ENCODE data around the gene SOD2. TPM values are rescaled to one million over a fixed set of nuclear protein-coding genes. Genes with fewer than 3 reads are reported as not detected.
"Not testable (repeated sequence)": the region's sequence is repeated elsewhere in the genome, so short reads cannot be mapped to it uniquely, and the experiment has no call there.

Gene SOD2
- total and polyA plus RNA-seq, 12 donors: 129 to 3,032 (median 386) TPM

GRCh38 chr6:159726255-159726917 lies 33.3 kb upstream of the SOD2 start:
- no peaks in the 10 kb centered on the region for H3K9me3 ChIP-seq (replicated peaks in 1 of 3)
- intact Hi-C loops (cut with DNase I): loop anchor here in 1 of 2 donors (5.0 kb wide), 1 partner anchor 34 kb away; the partner anchor contains the start of gene SOD2
- DNase-seq: no peak
- peak overlapping the region; percentile 41 to 100 (median 76) for H3K4me3 ChIP-seq
- no peaks in the 10 kb centered on the region for H3K36me3 ChIP-seq (replicated peaks in 1 of 2)
- 0 to 1% (median 1%) methylated on average over 16 to 30 of the region's 30 CpGs for WGBS, 4 donors
- peak overlapping the region; percentile 97 to 100 (median 99) for H3K27ac ChIP-seq
- H3K27me3 ChIP-seq: no peaks in the 10 kb centered on the region
- TF ChIP-seq POLR2A (IDR thresholded peaks at IDR 0.05): peak in 1 of 2 donors; percentile 68
- TF ChIP-seq, protein P1, sequence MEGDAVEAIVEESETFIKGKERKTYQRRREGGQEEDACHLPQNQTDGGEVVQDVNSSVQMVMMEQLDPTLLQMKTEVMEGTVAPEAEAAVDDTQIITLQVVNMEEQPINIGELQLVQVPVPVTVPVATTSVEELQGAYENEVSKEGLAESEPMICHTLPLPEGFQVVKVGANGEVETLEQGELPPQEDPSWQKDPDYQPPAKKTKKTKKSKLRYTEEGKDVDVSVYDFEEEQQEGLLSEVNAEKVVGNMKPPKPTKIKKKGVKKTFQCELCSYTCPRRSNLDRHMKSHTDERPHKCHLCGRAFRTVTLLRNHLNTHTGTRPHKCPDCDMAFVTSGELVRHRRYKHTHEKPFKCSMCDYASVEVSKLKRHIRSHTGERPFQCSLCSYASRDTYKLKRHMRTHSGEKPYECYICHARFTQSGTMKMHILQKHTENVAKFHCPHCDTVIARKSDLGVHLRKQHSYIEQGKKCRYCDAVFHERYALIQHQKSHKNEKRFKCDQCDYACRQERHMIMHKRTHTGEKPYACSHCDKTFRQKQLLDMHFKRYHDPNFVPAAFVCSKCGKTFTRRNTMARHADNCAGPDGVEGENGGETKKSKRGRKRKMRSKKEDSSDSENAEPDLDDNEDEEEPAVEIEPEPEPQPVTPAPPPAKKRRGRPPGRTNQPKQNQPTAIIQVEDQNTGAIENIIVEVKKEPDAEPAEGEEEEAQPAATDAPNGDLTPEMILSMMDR (IDR thresholded peaks at IDR 0.05): no peak
- H3K4me1 ChIP-seq (replicated peaks in 1 of 2): peaks cover 26 to 43% of the 10 kb centered on the region in 2 donors

- not testable (repeated sequence) for H3K4me3 ChIP-seq; H3K27ac ChIP-seq; H3K9me3 ChIP-seq (replicated peaks in 1 of 3); H3K27me3 ChIP-seq; DNase-seq; H3K36me3 ChIP-seq (replicated peaks in 1 of 2)
- H3K4me1 ChIP-seq (replicated peaks in 1 of 2): peaks cover 25 to 32% of the 10 kb centered on the region in 2 donors
- intact Hi-C loops (cut with DNase I): loop anchor here in 1 of 2 donors (5.0 kb wide), 1 partner anchor 33 kb away; the partner anchor contains the start of gene SOD2
- 94 to 100% (median 97%) methylated on average over 3 of the region's 3 CpGs for WGBS, 4 donors
These were observed 32.2 kb upstream of the SOD2 start for GRCh38 chr6:159725208-159725607.

DNA sequence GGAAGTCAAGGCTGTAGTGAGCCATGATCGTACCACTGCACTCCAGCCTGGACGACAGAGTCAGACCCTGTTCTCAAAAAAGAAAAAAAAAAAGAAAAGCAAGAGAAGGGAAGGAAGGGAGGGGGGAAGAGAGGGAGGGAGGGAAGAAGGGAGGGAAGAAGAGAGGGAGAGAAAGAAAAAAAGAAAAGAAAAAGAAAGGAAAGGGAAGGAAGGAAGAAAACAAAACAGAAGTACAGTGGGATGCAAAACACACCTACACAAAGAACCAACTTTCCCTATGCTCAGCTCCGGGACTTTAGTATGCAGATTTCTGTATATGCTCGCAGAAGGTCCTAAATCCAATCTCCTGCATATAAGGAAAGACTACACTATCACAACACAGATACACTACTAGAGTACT lies 31.7 kb upstream of the SOD2 start:
- intact Hi-C loops (cut with DNase I): loop anchor here in 1 of 2 donors (5.0 kb wide), 1 partner anchor 32 kb away; the partner anchor contains the start of gene SOD2
- Histone ChIP-seq H3K27ac (no peak overlapping the region), H3K9me3 (replicated peaks in 1 of 3) (no peaks in the 10 kb centered on the region), H3K4me3 (no peak overlapping the region), H3K4me1 (replicated peaks in 1 of 2) (peaks cover 21 to 27% of the 10 kb centered on the region in 2 donors), H3K27me3 (no peaks in the 10 kb centered on the region), H3K36me3 (replicated peaks in 1 of 2) (no peaks in the 10 kb centered on the region)
- TF ChIP-seq, protein P1 (IDR thresholded peaks at IDR 0.05): no peak
- TF ChIP-seq POLR2A (IDR thresholded peaks at IDR 0.05): no peak
- DNase-seq: no peak
- 90 to 98% (median 93%) methylated on average over 4 of the region's 4 CpGs for WGBS, 4 donors

DNA sequence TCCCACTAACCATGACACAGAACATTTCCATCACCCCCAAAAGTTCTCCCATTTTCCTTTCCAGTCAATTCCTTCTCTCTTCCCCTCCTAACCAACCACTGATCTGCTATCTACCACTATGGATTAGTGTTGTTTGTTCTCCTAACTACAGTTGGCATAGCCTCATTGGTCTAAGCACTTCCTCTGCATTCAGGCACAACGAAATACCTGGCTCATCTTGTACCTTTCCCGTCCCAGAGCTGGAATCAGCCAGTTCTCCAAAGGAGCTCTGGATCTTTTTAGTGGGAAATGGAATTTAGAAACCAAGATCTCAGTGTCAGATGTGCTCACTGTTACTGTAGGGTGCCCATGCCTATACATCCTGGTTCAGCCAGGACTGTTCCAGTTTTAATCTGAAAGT lies 30.2 kb upstream of the SOD2 start:
- Histone ChIP-seq H3K9me3 (replicated peaks in 1 of 3) (no peaks in the 10 kb centered on the region), H3K27me3 (no peaks in the 10 kb centered on the region), H3K4me3 (no peak overlapping the region), H3K27ac (no peak overlapping the region), H3K36me3 (replicated peaks in 1 of 2) (no peaks in the 10 kb centered on the region), H3K4me1 (replicated peaks in 1 of 2) (peaks cover 8 to 14% of the 10 kb centered on the region in 2 donors)
- no peak for TF ChIP-seq POLR2A (IDR thresholded peaks at IDR 0.05)
- TF ChIP-seq, protein P1 (IDR thresholded peaks at IDR 0.05): no peak
- 96 to 100% (median 98%) methylated on average over 2 of the region's 2 CpGs for WGBS, 4 donors
- DNase-seq: no peak
- intact Hi-C loops (cut with DNase I): no loop called here

- Histone ChIP-seq H3K4me1 (replicated peaks in 1 of 2) (peaks cover 8 to 14% of the 10 kb centered on the region in 2 donors), H3K9me3 (replicated peaks in 1 of 3) (no peaks in the 10 kb centered on the region)
- intact Hi-C loops (cut with DNase I): no loop called here
These were observed 29.6 kb upstream of the SOD2 start for GRCh38 chr6:159722655-159723054.

GRCh38 chr6:159721981-159722380 lies 28.9 kb upstream of the SOD2 start:
- DNase-seq; H3K9me3 ChIP-seq (replicated peaks in 1 of 3); H3K36me3 ChIP-seq (replicated peaks in 1 of 2); intact Hi-C loops (cut with DNase I); H3K4me3 ChIP-seq; H3K27me3 ChIP-seq; H3K27ac ChIP-seq: not testable (repeated sequence)
- 92 to 99% (median 99%) methylated on average over 3 of the region's 3 CpGs for WGBS, 4 donors
- H3K4me1 ChIP-seq (replicated peaks in 1 of 2): peaks cover 8 to 20% of the 10 kb centered on the region in 2 donors

More at GRCh38 chr6:159722655-159723054, 29.6 kb upstream of the SOD2 start:
- Histone ChIP-seq H3K27ac (no peak overlapping the region), H3K36me3 (replicated peaks in 1 of 2) (no peaks in the 10 kb centered on the region), H3K27me3 (no peaks in the 10 kb centered on the region), H3K4me3 (no peak overlapping the region)
- DNase-seq: no peak
- TF ChIP-seq POLR2A (IDR thresholded peaks at IDR 0.05): no peak
- TF ChIP-seq, protein P1 (IDR thresholded peaks at IDR 0.05): no peak
